GM12872 (cell line): Measurements from ENCODE around the gene GALP.

ENCODE experiments used
- TF ChIP-seq, protein P1 (sequence below): IDR thresholded peaks from 3 replicates; pipeline ENCODE4 v1.5.1; 2011; ENCODE audit warnings: low read depth, mild to moderate bottlenecking, low read length, moderate library complexity; ENCODE audit not compliant: insufficient read depth

The GALP gene

GRCh38 chr19:56142087-56142787 is 33.6 kb upstream of the GALP start:
- TF ChIP-seq, protein P1, sequence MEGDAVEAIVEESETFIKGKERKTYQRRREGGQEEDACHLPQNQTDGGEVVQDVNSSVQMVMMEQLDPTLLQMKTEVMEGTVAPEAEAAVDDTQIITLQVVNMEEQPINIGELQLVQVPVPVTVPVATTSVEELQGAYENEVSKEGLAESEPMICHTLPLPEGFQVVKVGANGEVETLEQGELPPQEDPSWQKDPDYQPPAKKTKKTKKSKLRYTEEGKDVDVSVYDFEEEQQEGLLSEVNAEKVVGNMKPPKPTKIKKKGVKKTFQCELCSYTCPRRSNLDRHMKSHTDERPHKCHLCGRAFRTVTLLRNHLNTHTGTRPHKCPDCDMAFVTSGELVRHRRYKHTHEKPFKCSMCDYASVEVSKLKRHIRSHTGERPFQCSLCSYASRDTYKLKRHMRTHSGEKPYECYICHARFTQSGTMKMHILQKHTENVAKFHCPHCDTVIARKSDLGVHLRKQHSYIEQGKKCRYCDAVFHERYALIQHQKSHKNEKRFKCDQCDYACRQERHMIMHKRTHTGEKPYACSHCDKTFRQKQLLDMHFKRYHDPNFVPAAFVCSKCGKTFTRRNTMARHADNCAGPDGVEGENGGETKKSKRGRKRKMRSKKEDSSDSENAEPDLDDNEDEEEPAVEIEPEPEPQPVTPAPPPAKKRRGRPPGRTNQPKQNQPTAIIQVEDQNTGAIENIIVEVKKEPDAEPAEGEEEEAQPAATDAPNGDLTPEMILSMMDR: no peak

- TF ChIP-seq, protein P1: no peak
These were observed 32.8 kb upstream of the GALP start for GRCh38 chr19:56142897-56143434.

GRCh38 chr19:56144376-56144775 is 31.4 kb upstream of the GALP start:
- TF ChIP-seq, protein P1: no peak

DNA sequence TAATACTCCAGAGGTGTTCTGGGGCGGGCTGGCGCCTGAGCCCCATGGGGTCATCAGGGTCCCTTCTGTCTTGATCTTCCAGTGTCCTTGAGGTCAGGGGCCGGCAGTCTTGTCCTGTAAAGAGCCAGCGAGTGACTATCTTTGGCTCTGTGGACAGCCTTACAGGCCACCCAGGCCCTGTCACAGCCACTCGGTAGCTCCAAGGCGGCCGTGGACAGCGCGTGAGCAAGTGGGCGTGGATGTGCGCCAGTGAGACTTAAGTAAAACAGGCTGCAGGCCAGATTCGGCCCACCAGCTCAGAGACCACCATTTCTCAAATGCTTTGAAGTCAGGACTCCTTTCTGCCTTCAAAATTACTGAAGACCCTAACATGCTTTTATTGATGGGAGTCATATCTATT is 31.0 kb upstream of the GALP start:
- TF ChIP-seq, protein P1: no peak

DNA sequence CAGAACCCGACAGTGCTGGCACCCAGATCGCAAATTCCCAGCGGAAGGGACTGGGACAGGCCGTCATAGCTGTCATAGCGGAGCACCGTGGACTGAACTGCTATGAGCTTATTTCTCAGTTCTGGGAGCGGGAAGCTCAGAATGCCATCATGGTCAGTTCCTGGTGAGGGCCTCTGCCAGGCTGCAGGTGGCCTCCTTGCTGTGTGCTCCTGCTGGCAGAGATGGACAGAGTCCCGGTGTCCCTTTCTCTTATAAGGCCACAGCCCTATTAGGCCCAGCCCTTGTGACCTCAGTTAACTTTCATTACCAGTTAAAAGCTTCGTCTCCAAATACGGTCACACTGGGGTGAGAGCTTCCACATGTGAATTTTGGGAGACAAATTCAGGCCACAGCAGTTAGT is 30.1 kb upstream of the GALP start:
- TF ChIP-seq, protein P1: no peak

- TF ChIP-seq, protein P1: no peak
These were observed 28.9 kb upstream of the GALP start for GRCh38 chr19:56146904-56147303.

- TF ChIP-seq, protein P1: no peak
These were observed 28.5 kb upstream of the GALP start for GRCh38 chr19:56147307-56147706.

DNA sequence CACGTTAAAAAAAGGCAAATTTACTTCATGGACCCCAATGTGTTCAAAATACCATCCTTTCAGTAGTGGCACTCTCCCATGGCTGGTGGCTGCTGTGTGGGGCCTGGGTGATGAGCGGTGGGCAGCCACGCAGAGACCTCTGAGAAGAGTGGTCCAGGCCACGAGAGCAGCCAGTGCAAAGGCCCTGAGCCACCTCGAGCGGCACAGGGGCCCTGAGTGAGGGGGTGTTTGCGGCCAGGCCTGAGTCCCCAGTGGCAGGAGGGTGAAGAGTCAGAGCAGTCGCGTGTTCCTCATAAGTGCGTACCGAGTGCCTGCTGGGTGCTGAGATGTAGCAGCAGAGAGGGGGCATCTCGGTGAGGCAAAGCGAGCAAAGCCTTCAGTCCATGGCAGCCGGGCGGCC is 27.7 kb upstream of the GALP start:
- TF ChIP-seq, protein P1: no peak
